ENCODE measurements around the gene PIN4. TPM values are rescaled to one million over a fixed set of nuclear protein-coding genes. Genes with fewer than 3 reads are reported as not detected.

The PIN4 gene
- 9.5 TPM for total RNA-seq (2021; ENCODE audit: unreplicated experiment)
- 11.7 and 20.4 TPM in 2 replicates for polyA plus RNA-seq (2012)
- Bru-seq, nascent RNA: percentile 53 among the genes with signal in this experiment
- BruChase-seq, experiment 1, labeled RNA remaining after a 6-hour chase: percentile 52 among the genes with signal in this experiment
- BruChase-seq, experiment 2, labeled RNA remaining after a 2-hour chase: percentile 55 among the genes with signal in this experiment
- long read RNA-seq, transcript PIN4-203 (4 exons, 1,321 nt): major isoform, 11 of 20 reads
- long read RNA-seq, partial matches to known transcripts: 5 of 20 reads
- long read RNA-seq, other reads (novel, unspliced or antisense): 2 of 20 reads

DNA sequence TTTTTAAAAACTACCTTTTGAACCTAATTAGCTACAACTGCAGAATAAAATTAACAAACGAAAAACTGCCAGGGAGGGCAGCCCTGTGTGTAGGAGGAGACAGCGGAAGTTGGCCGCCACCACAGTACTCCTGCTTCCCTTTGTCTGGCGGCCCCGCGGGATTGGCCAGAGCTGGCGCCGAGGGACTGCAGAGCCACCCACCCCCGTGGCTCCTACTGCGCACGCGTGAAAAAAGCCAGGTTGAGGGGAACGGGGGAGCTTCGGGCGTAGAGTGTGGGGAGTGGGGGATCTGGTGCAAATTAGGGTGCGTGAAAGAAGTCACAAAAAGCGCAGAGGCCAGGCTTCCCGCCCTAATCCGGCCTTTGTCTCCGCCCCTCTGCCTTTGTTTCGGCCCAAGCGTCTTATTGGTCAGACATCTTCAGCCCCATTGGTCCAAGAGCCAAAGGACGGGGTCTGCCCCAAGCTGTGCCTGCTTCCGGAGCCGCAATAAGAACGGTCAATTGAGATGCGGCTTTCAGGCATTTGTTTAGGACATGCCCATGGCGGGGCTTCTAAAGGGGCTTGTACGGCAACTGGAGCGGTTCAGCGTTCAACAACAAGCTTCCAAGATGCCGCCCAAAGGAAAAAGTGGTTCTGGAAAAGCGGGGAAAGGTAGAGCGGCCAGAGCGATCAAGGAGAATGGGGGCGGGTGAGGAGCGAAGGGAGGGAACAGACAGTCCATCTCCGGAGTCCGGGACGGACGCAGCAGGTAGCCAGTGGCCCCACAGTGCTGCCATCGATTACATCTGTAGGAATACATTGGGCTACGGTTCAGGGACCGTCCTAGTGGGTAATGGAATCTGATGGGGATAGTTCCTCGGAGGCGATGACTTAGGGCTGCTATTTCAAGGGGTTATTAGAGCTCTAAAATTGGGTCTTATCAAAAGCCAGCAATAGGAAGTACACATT lies at the start of gene PIN4:
Gene PIN4 (plus strand): TSS at position 580 of the 948 bp plus-strand sequence. CDS start 29 bp downstream, at position 609.
- DNase-seq (ENCODE audit: low read depth, low spot score): peak; percentile 91
- Histone ChIP-seq H3K9me2 (ENCODE audit: insufficient read depth) (no peaks in the 10 kb centered on the region), H3K9me3 (ENCODE audit: control insufficient read depth in 1 of 2, insufficient read depth in 1 of 2, low read depth in 1 of 2, low read length in 2 of 2) (no peaks in the 10 kb centered on the region), H3K4me3 (replicated peaks in 1 of 2; ENCODE audit: low read depth in 1 of 2, low read length in 2 of 2) (peak within 1 kb of the TSS; percentile 83 to 85), H3K4me2 (ENCODE audit: low read length) (peak within 1 kb of the TSS; percentile 64), H2AFZ (ENCODE audit: low read depth, low read length, poor library complexity, severe bottlenecking) (no peak within 1 kb of the TSS), H3K27ac (ENCODE audit: low read depth, low read length) (peak within 1 kb of the TSS; percentile 75), H3K9ac (ENCODE audit: low read length) (peak within 1 kb of the TSS; percentile 77), H3K79me2 (ENCODE audit: insufficient read depth, low read length) (peaks cover 16% of the 10 kb centered on the region), H3K27me3 (ENCODE audit: insufficient read depth, low read length) (no peaks in the 10 kb centered on the region), H3K36me3 (ENCODE audit: control insufficient read depth in 1 of 2, insufficient read depth in 2 of 2, low read length in 2 of 2) (no peaks in the 10 kb centered on the region), H3K4me1 (ENCODE audit: control insufficient read depth in 1 of 2, insufficient read depth in 2 of 2, low read length in 2 of 2) (peaks cover 0 to 9% of the 10 kb centered on the region in 2 experiments; a peak in 2 of 4 replicates), H4K20me1 (ENCODE audit: insufficient read depth) (no peaks in the 10 kb centered on the region)
- TF ChIP-seq POLR2A (IDR thresholded peaks at IDR 0.05; ENCODE audit: borderline replicate concordance, extremely low read depth, insufficient read depth, insufficient read length): peak; percentile 4
- TF ChIP-seq EZH2 (IDR thresholded peaks at IDR 0.05): no peak
- TF ChIP-seq ZNF274 (IDR thresholded peaks at IDR 0.05; ENCODE audit: low read depth, low read length): no peak
- no peak for TF ChIP-seq EGR1 (IDR thresholded peaks at IDR 0.05; ENCODE audit: low read depth)
- TF ChIP-seq TCF7L2 (IDR thresholded peaks at IDR 0.05; ENCODE audit: borderline replicate concordance, extremely low read depth, insufficient read depth, insufficient read length): peak; percentile 76
- peak; percentile 68 for TF ChIP-seq YY1 (IDR thresholded peaks at IDR 0.05; ENCODE audit: extremely low read depth, insufficient replicate concordance, low read depth, low read length)
- TF ChIP-seq SP1 (IDR thresholded peaks at IDR 0.05; ENCODE audit: low read depth): peak; percentile 73
- TF ChIP-seq EZH2phosphoT487 (IDR thresholded peaks at IDR 0.05; ENCODE audit: borderline replicate concordance): no peak
- TF ChIP-seq POLR2AphosphoS5 (IDR thresholded peaks at IDR 0.05; ENCODE audit: low read depth, low read length): peak; percentile 62
- 0 out of 2 replicates have a peak, but pooled peaks have one; percentile 39 for TF ChIP-seq SIN3A (IDR thresholded peaks at IDR 0.05; ENCODE audit: low read depth)
- ATAC-seq: peak; percentile 95
- POLR2A ChIA-PET: interaction anchor here (1.1 to 1.3 kb wide), 2 partner anchors 49 to 96 kb away, joined by 3 read pairs; partner anchors contain the start of genes RPS4X and RTL5
- BruUV-seq (replicated peaks): no TSS peak
- intact Hi-C loops (cut with micrococcal nuclease): no loop called here
- RAD21 ChIA-PET (ENCODE audit: low non-redundant PET in 1 of 2, low total read pairs in 2 of 2, uncharacterized antibody in 2 of 2, unreplicated experiment in 2 of 2): no interaction called here
- CTCF ChIA-PET: interaction anchor here (0.8 kb wide), 1 partner anchor 52 kb away, joined by 3 read pairs; no protein-coding TSS in a partner anchor
